Activated naive CD4-positive, alpha-beta T cell treated with anti-CD3 and anti-CD28 coated beads, Interleukin-2, amount 50 U/mL, for 72 hours (primary cell): ENCODE results near the gene PGBD5. TPM values are rescaled to one million over a fixed set of nuclear protein-coding genes. Genes with fewer than 3 reads are reported as not detected.

Experiments used
- ATAC-seq, 2 donors: fragments of 150-1000 bp; cut with Tn5 transposase; 2 replicates each; pipeline ENCODE4 v1.10.0; 2021; ENCODE audit warnings: mild to moderate bottlenecking in 2 of 2, moderate library complexity in 2 of 2
- DNase-seq, 2 donors: peaks; one replicate each; pipeline ENCODE4 v3.0.0; 2021 to 2022; ENCODE audit warnings: low spot score in 2 of 2
- H3K27ac Mint-ChIP-seq, 2 donors: one replicate each; pipeline ENCODE4 v1.8.0; 2022; ENCODE audit warnings: mild to moderate bottlenecking in 2 of 2, mixed read lengths in 2 of 2
- H3K36me3 Mint-ChIP-seq, 2 donors: one replicate each; pipeline ENCODE4 v1.8.0; 2022; ENCODE audit warnings: mixed read lengths in 2 of 2
- H3K9me3 Mint-ChIP-seq, 2 donors: one replicate each; pipeline ENCODE4 v1.8.0; 2022; ENCODE audit warnings: mixed read lengths in 2 of 2
- total RNA-seq, 2 donors: library from RNA; stranded (reverse); gene quantifications; one replicate each; pipeline ENCODE4 v1.2.3, GENCODE V29; 2022

The PGBD5 gene
- total RNA-seq, 2 donors from 2014 or later = 0.10 TPM; not detected in 1

- no peak for ATAC-seq
- H3K9me3 Mint-ChIP-seq = peaks cover 10% of the 10 kb centered on the region in 2 donors
- no peak for DNase-seq
- H3K27ac Mint-ChIP-seq = no peak overlapping the region
- H3K36me3 Mint-ChIP-seq = peaks cover 11 to 12% of the 10 kb centered on the region in 2 donors
Measured at GRCh38 chr1:230375147-230375546, 51.0 kb downstream of the PGBD5 start.

DNA sequence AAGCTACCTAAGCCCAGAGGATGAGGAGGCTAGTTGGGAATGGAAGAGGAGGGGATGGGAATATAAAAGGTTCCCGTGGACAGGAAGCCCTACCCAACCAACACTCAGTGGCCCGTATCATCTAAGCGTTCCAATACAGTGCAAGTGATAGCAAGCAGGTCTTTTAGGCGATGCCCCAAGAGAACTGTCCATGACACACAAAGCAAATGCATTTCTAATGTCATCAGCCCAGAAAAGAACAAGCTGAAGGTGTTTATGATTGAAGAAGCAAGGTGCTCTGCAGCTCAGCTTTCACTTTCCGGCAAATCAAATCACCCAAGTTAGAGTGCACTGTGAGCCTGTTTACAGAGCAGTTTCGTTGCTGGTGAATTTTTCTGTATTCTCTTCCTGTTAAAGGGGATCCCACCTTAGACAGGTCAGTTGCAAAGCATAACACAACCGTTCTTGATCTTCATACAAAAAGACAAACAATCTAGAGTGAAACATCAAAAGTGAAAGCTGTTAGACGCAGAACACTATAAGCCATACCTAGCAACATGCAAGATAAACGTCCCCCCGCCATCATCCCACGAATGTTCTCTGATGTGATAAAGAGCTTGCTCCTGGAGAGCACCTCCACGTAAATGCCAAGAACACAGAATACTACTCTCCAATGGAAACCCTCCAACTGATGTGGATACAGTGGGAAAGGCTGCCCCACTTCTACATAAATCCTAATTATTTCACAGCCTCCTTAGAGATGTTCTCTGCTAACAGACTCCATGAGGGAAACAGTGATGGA lies 54.0 kb downstream of the PGBD5 start:
- no peak for ATAC-seq
- Mint-ChIP-seq H3K27ac (no peak overlapping the region), H3K36me3 (no peaks in the 10 kb centered on the region), H3K9me3 (no peaks in the 10 kb centered on the region)
- DNase-seq = no peak

DNA sequence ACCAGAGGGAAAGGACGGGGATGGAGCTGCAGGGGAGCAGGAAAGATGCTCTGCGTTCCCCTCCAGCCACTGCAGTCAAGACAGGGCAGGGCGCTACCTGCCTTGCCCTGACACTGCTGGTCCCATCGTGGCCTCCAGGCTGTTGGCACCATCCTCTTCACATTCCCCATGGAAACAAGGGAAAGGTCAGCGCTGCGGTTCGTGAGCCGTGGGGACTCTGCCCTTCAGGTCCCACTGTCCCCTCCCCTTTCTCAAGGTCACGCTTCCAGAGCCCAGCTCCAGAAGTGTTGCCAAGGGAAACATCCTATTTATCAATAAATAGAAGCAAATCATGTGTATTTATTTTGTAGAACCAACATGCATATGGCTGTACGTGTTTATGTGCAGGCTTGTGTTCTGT lies 56.0 kb downstream of the PGBD5 start:
- Mint-ChIP-seq H3K36me3 (no peaks in the 10 kb centered on the region), H3K27ac (no peak overlapping the region), H3K9me3 (no peaks in the 10 kb centered on the region)
- ATAC-seq = no peak
- DNase-seq = no peak

DNA sequence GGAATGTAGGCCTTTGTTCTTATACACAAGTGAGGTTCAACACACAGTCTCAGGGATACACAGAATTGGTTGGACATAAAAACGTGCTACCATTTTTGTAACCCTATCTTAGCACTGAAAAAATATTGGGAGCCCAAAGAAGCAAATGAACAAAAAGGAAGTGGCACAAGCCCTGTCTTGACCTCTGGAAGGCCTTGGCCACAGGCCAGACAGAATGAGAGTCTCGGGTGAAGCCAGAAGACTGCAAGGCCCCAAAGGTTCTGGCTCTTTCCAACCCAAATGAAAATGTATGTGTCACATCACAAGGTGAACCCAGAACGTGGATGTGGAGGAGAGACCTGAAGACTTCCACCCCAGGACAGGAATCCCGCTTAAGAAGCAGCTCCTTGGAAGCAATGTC lies 57.3 kb downstream of the PGBD5 start:
- ATAC-seq (no peak), DNase-seq (no peak)
- Mint-ChIP-seq H3K27ac (no peak overlapping the region), H3K36me3 (no peaks in the 10 kb centered on the region), H3K9me3 (no peaks in the 10 kb centered on the region)

DNA sequence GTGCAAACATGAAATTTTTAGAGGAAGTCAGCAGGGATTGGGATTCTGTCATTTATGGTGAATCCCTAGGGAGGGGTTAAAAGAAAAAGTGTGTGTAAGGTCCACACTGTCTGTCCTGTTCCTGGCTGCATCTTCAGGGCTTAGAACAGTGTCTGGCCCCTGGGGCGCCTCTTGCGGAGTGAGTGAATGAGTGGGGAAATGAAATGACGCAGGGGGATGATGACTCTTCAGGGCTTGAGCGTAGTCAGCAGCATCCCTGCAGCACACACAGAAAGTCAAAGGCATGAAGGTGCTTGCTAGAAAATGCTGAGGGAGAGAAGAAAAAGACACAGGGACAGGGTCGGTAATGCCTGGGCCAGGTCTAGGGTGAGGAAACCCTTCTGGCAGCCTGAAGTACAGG lies 57.8 kb downstream of the PGBD5 start:
- H3K9me3 Mint-ChIP-seq = no peaks in the 10 kb centered on the region
- DNase-seq (no peak), ATAC-seq (no peak)
- no peaks in the 10 kb centered on the region for H3K36me3 Mint-ChIP-seq
- peak overlapping the region in 1 of 2 donors; percentile 13 for H3K27ac Mint-ChIP-seq

GRCh38 chr1:230366504-230366915 lies 59.6 kb downstream of the PGBD5 start:
- Mint-ChIP-seq H3K9me3 (no peaks in the 10 kb centered on the region), H3K36me3 (no peaks in the 10 kb centered on the region), H3K27ac (no peak overlapping the region)
- DNase-seq (no peak), ATAC-seq (no peak)

DNA sequence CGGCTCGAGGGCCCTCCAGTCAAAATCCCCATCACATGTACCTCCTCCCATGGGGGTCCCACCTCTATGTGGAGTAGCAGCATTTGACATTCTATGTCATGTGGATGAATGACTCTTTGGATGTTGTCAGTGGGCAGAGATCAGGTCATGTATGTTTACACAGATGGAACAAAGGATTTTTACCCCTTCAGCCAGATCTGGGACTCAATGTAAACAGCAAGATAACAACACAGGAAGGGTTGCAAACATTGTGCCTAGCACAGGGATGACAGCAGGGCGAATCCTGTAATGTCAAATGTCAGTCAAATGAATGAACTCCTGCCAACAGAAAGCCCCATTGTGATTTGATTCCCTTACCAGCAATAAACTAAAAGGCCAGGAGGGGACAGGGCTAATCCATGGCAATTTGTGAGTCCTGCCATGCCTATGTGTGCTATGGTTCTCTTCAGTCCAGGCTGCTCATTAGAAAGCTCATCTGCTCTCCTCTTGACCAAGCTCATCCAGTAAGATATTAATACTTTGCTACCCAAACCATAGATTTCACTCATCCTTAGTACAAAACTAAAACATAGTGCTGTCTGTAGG lies 60.3 kb downstream of the PGBD5 start:
- Mint-ChIP-seq H3K9me3 (no peaks in the 10 kb centered on the region), H3K27ac (no peak overlapping the region), H3K36me3 (no peaks in the 10 kb centered on the region)
- no peak for ATAC-seq
- no peak for DNase-seq

- no peaks in the 10 kb centered on the region for H3K36me3 Mint-ChIP-seq
- ATAC-seq = no peak
- no peak overlapping the region for H3K27ac Mint-ChIP-seq
Measured at GRCh38 chr1:230362949-230363348, 63.2 kb downstream of the PGBD5 start.

DNA sequence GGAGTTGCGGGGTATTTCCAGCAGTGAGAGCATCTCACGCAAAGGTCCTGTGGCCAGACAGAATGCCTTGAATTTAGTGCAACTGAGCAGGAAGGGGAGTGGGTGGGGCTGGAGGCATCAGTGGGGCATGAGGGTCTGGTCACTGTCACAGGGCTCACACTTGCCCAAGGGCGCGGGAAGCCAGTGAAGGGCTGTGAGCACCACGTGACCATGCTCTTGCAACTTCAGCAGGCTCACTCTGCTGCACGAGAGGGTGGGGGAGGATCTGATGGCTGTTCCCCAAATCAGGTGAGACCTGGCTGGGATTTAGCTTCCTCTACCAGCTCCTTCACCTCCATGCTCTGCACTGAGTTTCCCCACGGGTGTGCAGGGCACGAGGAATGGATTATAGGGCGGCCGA lies 64.2 kb downstream of the PGBD5 start:
- Mint-ChIP-seq H3K36me3 (no peaks in the 10 kb centered on the region), H3K27ac (no peak overlapping the region), H3K9me3 (no peaks in the 10 kb centered on the region)
- DNase-seq = no peak
- ATAC-seq = no peak

More at GRCh38 chr1:230362949-230363348, 63.2 kb downstream of the PGBD5 start:
- H3K9me3 Mint-ChIP-seq = no peaks in the 10 kb centered on the region
- no peak for DNase-seq

DNA sequence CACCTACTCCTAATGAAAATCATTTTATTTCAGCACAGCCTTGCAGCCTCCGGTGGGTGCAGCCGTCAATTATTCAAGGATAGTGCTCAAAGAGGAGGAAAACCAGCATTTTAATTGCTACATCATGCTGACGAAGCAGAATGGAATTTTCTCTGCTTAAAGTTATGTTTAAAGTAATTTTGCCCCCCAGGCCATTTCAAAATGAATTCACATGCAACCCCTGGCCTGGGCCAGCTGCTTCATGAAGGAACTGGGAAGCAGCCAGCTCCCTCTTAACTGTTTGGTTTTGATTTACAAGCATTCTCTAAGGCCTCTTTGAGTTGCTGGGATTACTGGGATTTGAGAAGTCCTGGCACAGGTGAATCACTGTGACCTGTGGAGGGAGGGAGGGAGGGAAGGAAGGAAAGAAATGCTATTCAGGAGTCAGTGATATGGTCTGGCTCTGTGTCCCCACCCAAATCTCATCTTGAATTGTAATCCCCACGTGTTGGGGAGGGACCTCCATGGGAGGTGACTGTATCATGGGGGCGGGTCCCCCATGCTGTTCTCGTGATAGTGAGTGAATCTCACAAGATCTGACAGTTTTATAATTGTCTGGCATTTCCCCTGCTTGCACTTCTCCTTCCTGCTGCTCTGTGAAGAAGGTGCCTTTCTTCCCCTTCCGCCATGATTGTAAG lies 66.0 kb downstream of the PGBD5 start:
- H3K36me3 Mint-ChIP-seq = no peaks in the 10 kb centered on the region
- DNase-seq = no peak
- no peak for ATAC-seq

GRCh38 chr1:230356869-230357794 lies 69.0 kb downstream of the PGBD5 start:
- ATAC-seq = no peak
- Mint-ChIP-seq H3K9me3 (no peaks in the 10 kb centered on the region), H3K27ac (no peak overlapping the region), H3K36me3 (no peaks in the 10 kb centered on the region)
- no peak for DNase-seq

More for the DNA sequence above, 66.0 kb downstream of the PGBD5 start:
- no peak overlapping the region for H3K27ac Mint-ChIP-seq
- no peaks in the 10 kb centered on the region for H3K9me3 Mint-ChIP-seq

DNA sequence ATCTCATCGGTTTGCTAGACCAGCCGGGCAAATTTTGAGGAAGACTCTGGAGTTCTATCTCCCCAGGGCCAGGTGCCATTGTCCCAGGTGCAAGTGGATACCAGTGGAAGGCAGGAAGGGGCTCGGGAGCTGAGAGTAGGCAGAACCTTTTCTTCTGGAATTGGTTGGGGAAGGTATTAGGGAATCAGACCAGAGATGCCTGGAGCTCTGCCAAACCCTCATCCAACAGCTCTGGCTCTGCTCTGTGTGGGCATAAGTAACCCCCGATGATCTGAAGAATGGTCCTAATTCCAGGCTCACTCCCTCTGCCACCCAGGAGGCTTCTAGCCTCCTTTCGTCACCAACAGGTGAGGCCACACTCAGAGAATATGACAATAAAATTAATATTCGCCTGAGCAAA lies 69.9 kb downstream of the PGBD5 start:
- ATAC-seq = no peak
- Mint-ChIP-seq H3K36me3 (no peaks in the 10 kb centered on the region), H3K9me3 (no peaks in the 10 kb centered on the region), H3K27ac (no peak overlapping the region)
- DNase-seq = no peak

DNA sequence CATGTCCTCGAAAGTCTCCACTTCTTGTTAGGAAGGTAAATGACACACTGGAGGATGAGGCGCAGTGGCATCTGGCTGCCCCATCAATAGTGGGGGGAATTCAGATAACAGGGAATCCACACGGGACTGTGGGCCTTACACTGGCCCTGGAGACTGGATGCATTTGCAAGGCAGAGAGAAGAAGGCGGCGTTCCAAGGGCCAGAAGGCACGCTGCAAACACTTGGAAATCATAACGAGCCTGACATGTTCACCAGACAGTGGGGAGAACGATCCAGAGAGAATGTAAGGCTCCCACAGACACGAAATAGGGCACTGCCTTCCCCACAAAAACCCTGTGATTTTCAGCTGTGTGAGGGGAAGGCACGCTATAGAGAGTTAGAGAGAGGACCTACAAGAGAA lies 70.5 kb downstream of the PGBD5 start:
- no peak for ATAC-seq

DNA sequence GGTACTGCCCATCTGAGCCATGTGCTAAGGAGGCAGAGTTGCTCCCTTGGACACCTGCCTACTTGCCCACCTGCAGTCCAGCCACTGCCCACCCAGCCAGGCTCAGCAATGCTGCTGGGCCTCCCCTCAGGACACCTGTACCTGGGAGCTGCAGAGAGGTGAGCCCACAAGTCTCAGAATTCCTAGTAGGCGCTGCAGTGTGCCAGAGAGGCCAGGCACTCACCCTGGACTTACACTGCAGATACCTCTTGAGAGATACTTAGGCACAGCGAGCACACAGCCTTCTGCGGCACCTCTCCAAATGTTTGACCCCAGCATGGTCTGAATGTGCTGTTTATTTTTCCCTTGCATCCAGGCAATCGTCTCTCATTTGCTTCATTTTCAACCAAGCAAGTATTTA lies 71.0 kb downstream of the PGBD5 start:
- Mint-ChIP-seq H3K36me3 (no peaks in the 10 kb centered on the region), H3K27ac (no peak overlapping the region), H3K9me3 (no peaks in the 10 kb centered on the region)
- no peak for DNase-seq
- no peak for ATAC-seq

More for the DNA sequence above, 70.5 kb downstream of the PGBD5 start:
- Mint-ChIP-seq H3K9me3 (no peaks in the 10 kb centered on the region), H3K36me3 (no peaks in the 10 kb centered on the region), H3K27ac (no peak overlapping the region)
- DNase-seq = no peak

DNA sequence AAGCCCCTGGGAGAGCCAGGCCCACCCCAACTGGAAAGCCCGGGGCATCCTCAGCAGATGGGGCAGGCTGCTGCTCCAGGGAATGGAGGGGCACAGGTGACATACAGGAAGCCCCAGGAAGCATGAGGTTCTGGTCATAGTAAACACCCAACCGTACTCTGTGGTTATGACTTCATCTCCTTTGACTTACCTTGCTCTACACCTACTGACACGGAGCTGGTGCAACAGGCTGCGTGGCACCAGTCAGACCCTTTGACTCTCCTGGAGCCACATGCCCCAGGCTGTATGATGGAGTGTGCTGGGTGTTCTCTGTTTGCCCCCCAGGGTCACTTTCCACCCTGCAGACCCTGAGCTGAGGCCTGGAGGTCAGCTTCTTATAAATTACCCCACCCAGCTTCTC lies 72.1 kb downstream of the PGBD5 start:
- no peaks in the 10 kb centered on the region for H3K36me3 Mint-ChIP-seq
- DNase-seq (no peak), ATAC-seq (no peak)
- no peak overlapping the region for H3K27ac Mint-ChIP-seq
- no peaks in the 10 kb centered on the region for H3K9me3 Mint-ChIP-seq

DNA sequence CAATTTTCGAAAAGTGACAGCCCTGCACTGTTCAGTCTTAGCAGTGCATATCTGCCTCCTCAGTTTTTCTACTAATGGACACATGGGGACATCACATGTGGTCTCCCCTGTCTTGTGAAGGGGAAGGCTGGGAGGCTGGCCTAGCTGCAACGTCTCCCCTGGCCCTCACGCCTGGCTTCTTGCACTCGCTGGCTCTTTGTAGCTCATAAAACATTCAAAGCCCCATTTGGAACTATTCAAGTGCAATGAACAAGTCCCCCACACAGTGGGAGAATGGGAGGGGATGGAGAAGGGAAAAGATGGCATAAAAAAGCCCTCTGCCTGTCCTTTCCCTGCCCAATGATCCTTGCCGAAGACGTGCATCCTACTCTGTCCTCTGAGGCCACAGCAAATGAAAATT lies 73.6 kb downstream of the PGBD5 start:
- Mint-ChIP-seq H3K27ac (no peak overlapping the region), H3K9me3 (no peaks in the 10 kb centered on the region), H3K36me3 (no peaks in the 10 kb centered on the region)
- DNase-seq (no peak), ATAC-seq (no peak)

GRCh38 chr1:230351983-230352382 lies 74.1 kb downstream of the PGBD5 start:
- ATAC-seq = no peak
- H3K9me3 Mint-ChIP-seq = no peaks in the 10 kb centered on the region

More at GRCh38 chr1:230351983-230352382, 74.1 kb downstream of the PGBD5 start:
- H3K36me3 Mint-ChIP-seq = no peaks in the 10 kb centered on the region
- H3K27ac Mint-ChIP-seq = no peak overlapping the region
- no peak for DNase-seq
